HG02884 (cell line): Measurements from ENCODE around the gene ISCA2.

Experiments used
- ATAC-seq: cut with Tn5 transposase; IDR thresholded peaks from one replicate; pipeline ENCODE4 v1.9.1; 2021; ENCODE audit warnings: mild to moderate bottlenecking, moderate library complexity; ENCODE audit not compliant: unreplicated experiment

ISCA2 gene

DNA sequence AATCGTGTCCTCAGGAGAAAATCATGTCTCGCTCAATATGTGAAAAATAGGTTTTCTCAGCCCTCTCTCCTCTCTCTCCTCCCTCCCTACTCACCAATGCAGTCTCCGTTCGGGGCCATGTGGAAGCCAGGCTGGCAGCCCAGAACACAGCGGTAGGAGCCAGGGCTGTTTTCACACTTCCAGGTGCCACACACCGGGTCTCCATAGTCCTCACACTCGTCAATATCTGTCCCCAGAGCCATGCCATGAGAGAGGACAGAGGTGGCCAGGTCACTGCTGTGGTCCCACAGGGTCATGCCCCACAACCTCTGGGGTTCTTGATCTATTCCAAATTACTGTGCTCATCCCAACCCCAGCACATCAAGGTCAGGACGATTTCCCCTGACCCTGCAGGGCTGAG lies 13.5 kb downstream of the ISCA2 start:
- ATAC-seq, result no peak

DNA sequence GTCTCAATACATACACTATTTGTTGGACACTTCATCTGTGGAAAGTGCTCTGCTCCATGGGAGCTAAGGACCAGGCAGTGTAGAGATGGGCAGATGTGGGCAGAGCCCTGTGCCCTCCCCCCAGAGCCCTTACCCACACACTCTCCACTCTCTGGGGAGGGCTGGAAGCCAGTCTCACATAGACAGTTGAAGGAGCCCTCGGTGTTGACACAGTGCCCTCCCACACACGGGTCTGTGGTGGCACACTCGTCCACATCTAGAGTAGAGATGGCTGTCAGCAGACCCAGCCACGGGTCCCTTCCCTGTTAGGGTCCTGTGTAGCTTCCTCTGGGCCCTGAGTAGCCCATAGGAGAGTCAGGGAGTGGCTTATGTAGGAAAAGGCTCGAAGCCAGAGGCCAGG lies 14.3 kb downstream of the ISCA2 start:
- ATAC-seq, result no peak

DNA sequence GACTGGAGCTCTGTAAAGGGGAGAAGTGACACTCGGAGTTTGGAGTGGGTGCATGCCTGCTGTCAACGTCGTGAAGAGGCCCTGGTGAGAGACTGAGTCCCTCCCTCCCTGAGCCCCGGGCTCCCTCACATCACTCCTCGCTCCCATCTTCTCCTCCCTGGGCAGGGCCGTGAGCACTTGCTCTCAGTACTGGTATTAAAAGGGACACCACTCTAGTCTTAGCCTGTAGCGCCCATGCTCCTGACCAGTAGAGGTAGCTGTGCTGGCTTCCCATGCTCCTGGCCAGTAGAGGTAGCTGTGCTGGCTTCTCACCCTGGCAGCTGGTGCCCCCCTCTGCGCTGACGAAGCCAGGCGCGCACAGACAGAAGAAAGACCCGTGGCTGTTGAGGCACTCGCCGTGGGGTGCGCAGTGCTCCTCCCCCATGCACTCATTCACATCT lies 14.7 kb downstream of the ISCA2 start:
- no peak for ATAC-seq

DNA sequence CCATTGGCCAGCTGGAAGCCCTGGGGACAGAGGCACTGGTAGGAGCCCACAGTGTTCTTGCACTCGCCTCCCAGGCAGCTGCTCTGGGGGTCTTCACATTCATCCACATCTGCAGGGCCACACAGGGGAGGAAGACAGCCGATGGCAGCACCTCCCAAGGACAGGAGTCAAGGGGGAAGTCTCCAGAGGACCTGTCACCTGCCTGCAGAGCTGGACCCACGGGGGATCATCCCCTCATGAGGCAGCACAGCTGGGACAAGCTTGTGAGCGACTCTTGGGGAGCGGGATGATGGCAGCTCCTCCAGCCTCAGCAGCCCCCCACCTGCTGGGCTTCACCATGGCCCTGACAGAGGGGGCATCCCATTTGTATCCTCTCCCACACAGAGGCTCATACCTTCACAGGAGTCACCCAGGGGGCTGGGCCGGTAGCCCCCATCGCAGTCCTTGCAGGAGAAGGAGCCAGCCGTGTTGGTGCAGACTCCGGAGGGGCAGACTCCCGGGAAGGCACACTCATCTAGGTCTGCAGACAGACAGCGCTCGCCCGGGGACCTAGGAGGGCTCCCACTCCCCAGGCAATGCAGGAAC lies 15.4 kb downstream of the ISCA2 start:
- ATAC-seq, result no peak

DNA sequence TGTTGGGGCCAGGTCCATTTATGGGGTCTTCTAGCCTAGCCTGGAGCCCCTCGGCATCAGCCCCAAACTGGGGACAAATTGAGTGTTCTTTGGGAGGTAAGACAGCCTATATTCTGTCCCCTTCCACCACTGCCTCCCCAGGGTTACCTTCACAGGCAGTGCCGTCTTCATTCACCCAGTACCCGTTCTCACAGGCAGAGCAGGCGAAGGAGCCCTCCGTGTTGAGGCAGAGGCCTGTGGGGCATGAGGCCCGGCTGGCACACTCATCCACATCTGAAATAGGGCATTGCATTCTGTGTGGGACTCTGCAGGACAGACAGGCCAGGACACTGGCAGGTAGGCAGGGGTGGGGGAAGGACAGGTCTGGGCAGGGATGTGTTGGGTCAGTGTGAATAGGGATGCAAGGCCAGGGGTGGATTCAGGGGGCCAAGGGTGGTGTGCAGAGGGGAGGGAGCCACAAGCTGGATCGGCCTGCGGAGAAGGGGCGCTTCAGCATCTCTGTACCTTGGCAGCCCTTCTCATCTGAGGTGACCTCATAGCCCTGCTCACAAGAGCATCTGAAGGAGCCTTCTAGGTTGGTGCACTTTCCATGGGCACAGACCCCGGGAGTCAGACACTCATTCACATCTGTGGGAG lies 16.1 kb downstream of the ISCA2 start:
- no peak for ATAC-seq

DNA sequence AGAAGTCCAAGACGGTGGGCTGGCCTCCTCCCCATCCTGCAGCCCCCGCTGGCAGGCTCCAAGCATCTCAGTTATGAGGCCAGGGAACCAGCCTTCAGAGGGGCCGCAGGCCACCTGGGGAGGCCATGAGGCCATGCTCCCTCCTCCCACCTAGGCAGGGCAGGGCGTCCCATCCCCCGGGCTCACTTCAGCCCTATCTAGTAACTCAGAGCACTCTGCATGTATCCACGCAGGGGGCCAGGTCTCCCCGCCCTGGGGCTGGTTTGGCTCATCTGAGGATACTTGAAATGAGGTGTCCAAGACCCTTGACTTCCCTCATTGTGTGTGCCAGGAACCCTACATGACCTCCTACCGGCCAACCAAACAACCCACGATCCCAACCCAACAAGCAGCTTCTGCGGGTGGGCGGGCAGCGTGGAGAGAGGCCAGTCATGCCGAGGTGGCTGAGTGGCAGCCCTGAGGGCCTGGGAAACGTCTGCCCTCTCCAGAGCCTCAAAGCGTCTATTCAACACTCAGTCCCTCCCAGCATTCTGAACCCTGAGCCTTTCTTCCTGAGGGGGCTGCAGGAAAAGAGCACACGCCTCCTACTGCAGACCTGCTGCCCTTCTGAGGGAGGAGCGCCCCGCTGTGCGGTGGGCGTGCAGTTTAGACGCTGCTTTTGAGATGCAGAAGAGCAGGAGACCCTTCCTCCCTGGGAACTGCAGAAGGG lies 16.8 kb downstream of the ISCA2 start:
- no peak for ATAC-seq

DNA sequence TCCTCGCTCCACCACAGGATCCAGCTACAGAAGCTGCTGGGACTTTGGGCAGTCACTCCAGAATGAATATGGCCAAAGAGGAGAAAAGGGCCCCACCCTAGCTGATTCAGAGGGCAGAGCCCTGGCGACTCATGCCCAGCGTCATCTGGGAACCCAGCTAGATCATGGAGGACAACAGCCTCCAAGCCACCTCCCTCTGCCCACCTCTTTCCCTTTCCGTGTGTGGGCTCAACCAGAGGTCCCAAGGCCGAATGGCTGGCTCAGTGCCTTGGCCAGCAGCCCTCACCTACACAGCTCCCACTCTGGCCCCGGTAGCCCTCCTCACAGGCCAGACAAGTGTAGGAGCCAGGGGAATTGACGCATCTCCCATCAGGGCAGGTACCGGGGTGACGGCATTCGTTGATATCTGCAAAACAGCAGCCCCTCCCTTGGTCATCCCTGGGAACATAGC lies 17.4 kb downstream of the ISCA2 start:
- ATAC-seq, result no peak

DNA sequence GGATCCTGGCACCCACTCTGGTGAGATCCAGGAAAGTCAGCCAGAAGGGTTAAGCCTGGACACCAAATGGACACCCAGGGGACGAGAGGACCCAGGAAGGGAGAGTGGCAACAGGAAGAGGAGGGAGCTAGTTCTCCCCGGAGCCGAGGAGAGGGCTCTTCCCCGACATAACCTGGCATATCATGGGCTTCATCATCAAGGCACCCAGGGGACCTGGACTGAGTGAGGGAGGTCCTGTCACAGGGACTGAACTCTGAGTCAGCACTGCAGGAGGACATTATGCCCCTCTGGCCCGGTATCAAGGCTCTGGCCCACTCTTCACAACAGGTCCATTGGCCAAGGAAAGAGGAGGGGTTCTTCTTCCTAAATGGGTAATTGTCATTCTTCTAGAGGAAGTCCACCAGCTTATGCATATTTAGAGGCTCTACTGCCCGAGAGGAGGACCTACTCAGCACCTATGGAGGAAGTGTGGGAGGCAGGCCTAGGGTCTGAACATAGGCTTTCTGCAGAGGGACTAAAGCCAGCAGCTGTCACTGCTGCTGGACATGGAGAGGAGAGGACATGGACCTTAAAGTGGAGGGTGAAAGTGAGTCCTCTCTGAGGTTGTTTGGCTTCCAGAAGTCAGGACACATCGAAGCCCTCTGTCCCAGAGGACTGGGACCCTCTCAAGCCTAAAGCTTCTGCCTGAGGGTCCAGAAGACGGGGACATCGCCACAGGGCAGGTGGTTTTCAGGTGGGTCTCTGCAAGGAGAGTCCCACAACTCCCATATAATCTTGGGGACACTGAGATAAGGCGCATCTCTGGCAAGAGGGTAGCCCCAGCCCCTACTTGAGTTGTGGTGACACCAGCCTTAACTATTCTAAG lies 18.6 kb downstream of the ISCA2 start:
- ATAC-seq, result no peak

DNA sequence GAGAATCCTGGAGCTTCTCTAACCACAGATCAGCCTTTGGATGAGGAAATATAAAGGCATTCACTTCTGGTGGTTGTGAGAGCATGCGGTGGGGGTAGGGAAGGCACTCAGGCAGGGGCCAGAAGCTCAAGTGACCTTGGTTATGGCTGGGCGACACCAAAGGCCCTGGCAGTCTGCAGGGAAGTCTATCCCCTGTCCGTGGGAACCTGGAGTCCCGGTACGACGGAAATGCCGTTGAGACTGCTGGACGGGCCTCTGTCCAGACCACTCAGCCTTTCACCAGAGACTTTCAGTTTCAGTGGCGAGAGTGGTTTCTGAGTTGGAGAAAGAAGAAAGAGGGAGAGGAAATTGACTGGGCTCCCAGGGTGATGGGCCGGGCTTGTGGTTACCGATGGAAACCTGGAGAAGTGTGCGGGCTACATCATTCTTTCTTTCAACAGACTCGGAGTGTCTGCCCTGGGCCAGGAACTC lies 20.9 kb downstream of the ISCA2 start:
- no peak for ATAC-seq

DNA sequence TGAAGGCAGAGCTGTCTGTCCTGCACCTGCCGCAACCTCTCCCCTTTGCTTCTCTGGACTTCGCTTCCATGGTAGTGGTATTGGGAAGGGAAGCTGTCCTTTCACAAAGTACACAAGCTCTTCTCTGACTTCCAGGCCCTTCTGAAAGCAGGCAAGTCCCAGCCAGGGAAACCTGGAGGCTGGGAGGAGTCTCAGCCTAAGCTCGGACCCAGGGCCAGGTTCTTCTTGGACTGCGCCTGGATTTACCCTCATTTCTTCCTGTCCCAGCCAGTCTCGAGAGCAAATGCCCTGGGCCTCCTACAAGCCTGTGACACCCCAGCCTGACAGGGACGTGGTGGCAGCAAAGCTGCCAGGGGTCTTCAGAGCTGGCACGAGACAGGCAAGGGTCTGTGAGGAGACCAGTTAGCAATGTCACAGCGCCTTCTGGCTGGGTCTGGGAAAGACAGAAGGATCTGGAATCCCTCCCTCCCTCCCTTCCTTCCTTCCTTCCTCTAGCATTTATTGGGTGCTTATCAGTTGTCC lies 22.4 kb downstream of the ISCA2 start:
- no peak for ATAC-seq

DNA sequence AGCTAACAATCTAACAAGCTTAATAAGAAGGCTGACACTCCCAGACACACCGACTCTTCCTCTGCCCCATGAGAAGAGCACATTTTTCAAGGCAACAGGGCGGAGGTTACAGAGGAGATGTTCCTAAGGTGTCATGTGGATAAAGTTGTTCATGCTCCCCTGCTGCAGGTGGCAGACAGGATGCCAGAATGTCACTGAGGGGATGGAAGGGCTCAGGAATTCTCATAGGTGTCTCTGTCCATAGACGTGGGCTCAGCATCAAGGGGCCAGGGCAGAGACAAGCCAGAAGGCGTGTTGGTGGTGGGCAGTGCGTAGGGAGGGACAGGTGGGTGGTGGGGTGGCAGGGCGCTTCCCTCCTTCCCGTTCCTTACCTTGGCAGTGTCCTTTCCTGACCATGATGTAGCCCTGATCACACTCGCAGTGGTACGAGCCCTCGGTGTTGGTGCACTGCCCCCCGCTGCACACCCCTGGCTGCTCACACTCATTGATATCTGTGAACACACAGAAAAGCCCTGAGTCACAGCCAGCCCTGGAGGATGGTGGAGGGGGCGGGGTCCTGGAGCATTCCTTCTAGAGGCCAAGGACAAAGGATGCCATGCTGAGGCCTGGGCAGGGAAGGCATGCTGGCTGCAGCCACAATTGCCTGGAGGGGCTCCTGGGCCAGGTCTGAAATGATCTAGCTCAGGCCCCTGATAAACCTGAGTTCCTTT lies 23.0 kb downstream of the ISCA2 start:
- no peak for ATAC-seq

DNA sequence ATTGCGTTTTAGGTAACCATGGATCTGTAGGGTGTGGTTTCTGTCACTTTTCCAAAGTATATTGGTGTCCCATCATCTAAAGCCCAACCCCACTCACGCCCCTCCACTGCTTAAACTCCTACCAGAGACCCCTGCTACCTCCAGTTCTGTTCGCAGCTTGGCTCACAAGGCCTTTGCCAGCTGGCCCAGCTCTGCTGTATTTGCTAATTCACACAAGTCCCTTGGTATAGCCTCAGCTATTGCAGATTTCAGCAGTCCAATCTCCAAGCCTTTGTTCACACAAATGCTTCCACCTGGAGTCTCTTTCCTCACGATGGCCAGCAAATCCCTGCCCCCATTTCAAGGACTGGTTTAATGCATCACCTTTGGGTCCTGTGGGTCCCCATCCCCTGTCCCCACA lies 24.2 kb downstream of the ISCA2 start:
- no peak for ATAC-seq

DNA sequence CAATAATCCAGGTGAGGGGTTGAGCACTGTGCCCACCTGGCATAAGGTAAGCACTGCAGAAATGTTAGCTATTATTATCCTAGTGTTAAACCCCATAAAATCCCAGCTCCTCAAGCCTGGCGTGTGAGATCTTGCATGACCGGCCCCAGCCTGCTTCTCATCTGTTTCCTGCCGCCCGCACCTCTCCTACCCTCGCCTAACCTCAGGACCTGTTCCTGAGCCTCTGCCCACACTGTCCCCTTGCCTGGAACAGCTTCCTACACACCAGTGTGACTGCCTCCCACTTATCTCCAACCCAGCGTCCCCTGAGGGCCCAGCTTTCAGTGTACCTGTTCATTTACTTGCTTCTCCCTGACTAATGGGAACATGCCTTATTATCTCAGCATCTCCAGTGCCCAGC lies 24.7 kb downstream of the ISCA2 start:
- ATAC-seq, result no peak

DNA sequence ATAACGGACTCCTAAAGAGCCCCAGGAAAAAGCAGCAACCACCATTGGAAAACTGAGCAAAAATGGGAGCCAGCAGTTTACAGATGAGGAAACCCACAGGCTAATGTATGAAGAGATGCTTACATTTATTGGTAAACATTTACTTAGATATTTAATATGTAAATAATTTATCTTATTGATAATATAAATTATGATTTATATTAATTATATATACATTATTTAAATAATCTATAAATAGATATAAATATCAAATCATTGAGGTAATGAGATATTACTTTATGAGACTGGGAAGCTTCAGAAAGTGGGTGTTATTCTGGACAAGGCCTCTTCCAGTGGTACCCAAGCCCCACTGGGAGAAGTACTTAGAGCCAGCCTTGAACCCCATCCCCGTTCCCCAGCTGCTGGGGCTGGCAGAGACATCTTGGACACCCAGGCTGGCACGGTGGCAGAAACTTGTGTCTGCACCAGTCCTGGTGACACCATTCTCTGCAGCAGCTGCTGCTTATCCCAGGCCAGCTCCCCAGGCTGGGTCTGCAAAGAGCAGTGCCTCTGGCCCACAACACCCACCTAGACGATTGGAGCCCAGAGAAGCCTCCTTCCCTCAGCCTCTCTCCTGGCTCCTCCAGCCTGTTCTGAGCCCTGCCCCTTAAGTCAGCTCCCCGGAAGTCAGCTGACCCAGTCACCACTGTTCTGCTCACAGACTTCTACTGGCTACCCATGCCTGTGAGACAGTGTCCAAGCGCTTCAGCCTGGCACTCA lies 25.9 kb downstream of the ISCA2 start:
- ATAC-seq, result no peak

DNA sequence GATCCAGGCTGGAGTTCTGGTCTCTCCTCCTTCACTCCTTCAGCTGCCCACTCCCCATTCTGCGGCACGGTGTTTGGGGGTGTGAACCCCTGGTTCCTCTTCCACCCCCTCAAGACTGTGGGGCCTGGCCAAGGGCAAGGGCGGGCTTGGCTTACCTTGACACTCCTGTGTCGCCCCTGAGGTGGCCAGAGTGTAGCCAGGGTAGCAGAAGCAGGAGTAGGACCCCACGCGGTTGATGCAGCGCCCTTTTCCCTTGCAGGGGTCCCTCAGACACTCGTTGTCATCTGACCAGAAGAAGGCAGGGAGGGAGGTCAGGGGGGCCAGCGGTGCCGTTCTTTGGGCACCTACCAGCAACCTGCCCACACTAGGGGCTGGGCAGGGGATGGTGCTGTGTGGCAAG lies 28.2 kb downstream of the ISCA2 start:
- ATAC-seq, result no peak

DNA sequence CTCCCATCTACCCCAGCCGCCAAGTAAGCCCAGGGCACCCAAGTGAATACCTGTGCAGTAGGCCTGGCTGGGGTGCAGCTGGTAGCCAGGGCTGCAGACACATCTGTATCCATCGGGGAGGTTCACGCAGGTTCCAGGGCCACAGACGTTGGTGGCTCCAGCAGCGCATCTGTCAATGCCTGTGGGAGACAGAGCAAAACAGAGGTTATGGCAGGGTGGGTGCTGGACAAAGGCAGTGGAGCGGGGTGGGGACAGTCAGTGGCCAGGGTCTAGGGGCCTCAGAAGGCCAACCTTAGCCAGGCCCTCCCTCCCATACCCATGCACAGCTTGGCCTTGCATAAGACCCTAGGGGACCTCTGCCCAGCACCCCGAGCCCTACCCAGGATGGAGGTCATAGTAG lies 29.2 kb downstream of the ISCA2 start:
- ATAC-seq, result no peak

DNA sequence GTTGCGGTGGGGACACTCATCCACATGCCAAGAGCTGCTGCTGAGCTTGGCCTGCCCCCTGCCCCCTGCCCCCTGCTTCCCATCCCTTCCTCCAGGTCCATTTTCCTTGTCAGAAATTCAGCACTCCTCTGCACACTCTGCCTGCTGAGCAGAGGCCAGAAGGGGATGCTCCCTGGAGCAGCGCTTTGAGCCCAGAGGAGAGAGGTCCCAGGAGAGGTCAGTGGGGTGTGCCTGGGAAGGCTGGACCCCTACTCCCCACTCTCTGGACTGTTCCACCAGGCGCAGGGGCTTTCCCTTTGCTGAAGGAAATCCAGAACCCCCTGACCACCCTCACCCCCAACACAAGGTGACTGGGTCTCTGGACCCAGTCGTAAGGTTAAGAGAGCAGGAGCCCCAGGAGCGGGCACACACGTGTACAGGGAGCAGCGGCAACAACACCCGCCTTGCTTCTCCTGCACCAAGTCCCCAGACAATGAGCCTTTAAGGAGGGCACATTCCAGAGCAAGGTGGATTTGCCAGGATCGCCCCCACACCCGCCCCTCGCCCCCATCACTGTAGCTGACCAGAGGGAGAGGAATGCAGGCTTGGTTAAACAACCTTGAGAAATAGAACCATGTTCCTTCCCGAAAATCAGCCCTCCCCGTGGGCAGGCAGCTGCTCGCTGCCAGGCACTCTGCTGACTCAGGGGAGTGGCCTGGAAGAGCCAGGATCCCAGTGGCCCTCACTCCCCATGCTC lies 30.7 kb downstream of the ISCA2 start:
- ATAC-seq, result no peak

DNA sequence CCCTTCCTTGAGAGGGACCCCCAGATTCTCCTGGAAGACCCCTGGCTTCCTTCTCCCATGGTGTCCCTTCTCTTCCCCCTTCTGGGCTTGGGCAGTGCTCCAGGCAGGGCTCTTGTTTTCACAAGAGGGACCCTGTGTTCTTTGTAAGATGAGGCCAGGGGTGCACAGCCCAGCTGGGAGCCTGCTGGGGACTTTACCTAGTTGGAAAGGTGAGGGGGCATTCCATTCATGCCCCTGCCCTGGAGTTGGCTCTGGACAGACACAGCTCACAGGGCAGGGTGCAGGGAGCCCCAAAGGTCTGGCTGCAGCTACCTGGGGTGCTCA lies 31.2 kb downstream of the ISCA2 start:
- ATAC-seq, result no peak

DNA sequence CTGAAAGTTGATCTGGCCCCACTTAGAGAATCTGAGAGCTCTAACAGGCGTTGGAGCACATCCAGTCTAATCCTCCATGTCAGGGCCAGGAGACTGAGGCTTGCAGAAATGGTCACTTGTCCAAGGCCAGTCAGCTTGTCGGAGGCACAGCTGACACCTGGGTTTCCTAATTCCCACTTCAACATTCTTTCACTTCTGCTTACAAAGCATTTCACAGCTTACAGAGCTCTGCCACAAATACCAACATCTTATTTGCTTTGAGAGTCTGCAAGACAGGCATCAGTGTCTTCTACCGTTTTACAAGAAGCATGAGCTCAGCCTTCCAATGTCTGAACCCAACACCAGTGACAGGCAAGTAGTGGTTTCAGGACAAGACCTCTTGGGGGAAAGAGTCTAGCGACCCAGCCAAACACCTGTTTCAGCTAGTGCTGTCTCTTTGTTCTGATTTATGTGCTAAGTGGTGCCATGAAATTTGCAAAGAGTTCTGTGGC lies 31.8 kb downstream of the ISCA2 start:
- no peak for ATAC-seq
